OCI-LY1 (cell line): Measurements from ENCODE around the gene IMMP2L.

Experiments
- CTCF ChIP-seq: fragments of 200-600 bp; sonication (generic), shearing (Covaris generic); IDR thresholded peaks from 2 replicates; pipeline ENCODE4 v1.5.1; 2017; ENCODE audit warnings: mild to moderate bottlenecking, antibody characterized with exemption, low read length, moderate library complexity, mixed read lengths
- EZH2 ChIP-seq: fragments of 200-600 bp; sonication (generic), shearing (Covaris generic); IDR thresholded peaks from 2 replicates; pipeline ENCODE4 v1.8.0; 2017; ENCODE audit warnings: borderline replicate concordance, mixed run types, mild to moderate bottlenecking, antibody characterized with exemption, low read length, moderate library complexity, mixed read lengths

GRCh38 chr7:111108000-111108399 is 454.3 kb downstream of the IMMP2L start:
- no peak for TF ChIP-seq EZH2
- no peak for TF ChIP-seq CTCF
